Lower leg skin (tissue), 4 donors: Measurements from ENCODE around the gene CTNNA2. TPM values are rescaled to one million over a fixed set of nuclear protein-coding genes. Genes with fewer than 3 reads are reported as not detected.

Source experiments
- DNase-seq, 2 donors: peaks; one replicate each; pipeline ENCODE4 v3.0.0-alpha.2; 2019; ENCODE audit warnings: low spot score in 2 of 2
- H3K4me3 ChIP-seq: fragments of 200-600 bp; sonication (generic); 2 replicates; pipeline ENCODE4 v1.5.1; 2017; ENCODE audit warnings: mild to moderate bottlenecking, low read depth; ENCODE audit not compliant: poor library complexity, severe bottlenecking
- CTCF ChIP-seq, 3 donors: fragments of 450-650 bp; IDR thresholded peaks; one replicate each; pipeline ENCODE4 v1.5.1; 2016; ENCODE audit warnings: antibody characterized with exemption in 3 of 3, mild to moderate bottlenecking in 3 of 3, moderate library complexity in 2 of 3
- POLR2A ChIP-seq, 2 donors: fragments of 450-650 bp; IDR thresholded peaks; one replicate each; pipeline ENCODE4 v1.6.1; 2016 to 2017; ENCODE audit warnings: antibody characterized with exemption in 2 of 2, mild to moderate bottlenecking in 1 of 2, moderate library complexity in 1 of 2
- WGBS, 2 donors: methylation state at CpG; one replicate each; pipeline ENCODE4 v1.1.5; 2018; 5-methylcytosine and 5-hydroxymethylcytosine counted together
- intact Hi-C: fragments of 100-400 bp; cut with DNase I; formaldehyde crosslinking; loops from one replicate; pipeline ENCODE4 v1.15.0; 2023; ENCODE audit warnings: low total_unique reads
- total RNA-seq, 4 donors: library from RNA; depleted of rRNA; stranded (reverse); fragments of >200 nt; gene quantifications; one replicate each; pipeline ENCODE4 v1.1.0, GENCODE V29; 2016

The CTNNA2 gene
- total RNA-seq, 4 donors from 2014 or later: not detected

- TF ChIP-seq POLR2A (IDR thresholded peaks at IDR 0.05) (no peak), CTCF (IDR thresholded peaks at IDR 0.05) (no peak)
- no peak overlapping the region for H3K4me3 ChIP-seq
- intact Hi-C loops: no loop called here
- 80 to 84% methylated on average over 5 of the region's 5 CpGs for WGBS, 2 donors
- no peak for DNase-seq
These were observed 106.6 kb downstream of the CTNNA2 start for GRCh38 chr2:79619442-79619841.

GRCh38 chr2:79619976-79620375, 107.1 kb downstream of the CTNNA2 start:
- TF ChIP-seq POLR2A (IDR thresholded peaks at IDR 0.05): no peak
- TF ChIP-seq CTCF (IDR thresholded peaks at IDR 0.05): no peak
- WGBS, 2 donors: 85 to 86% methylated on average over 2 of the region's 2 CpGs
- intact Hi-C loops: no loop called here
- no peak overlapping the region for H3K4me3 ChIP-seq
- DNase-seq: no peak

DNA sequence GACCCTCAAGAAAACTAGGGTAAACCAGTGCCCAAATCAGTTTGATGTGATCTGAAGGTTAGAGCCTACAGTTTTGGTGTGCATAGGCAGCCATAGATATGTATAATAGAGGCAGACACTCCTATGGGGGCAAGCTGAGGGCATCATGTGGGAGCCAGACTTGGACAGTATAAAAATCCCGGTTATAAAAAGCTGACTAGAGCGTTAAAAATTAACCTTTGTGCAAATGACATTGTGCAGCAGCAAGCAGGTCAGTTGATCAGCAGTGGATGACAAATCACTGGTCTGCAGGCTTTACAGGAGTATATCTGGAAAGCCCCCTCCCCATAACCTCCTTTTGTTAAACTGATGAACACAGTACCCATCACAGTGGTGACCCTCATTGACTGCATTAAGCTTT, 107.8 kb downstream of the CTNNA2 start:
- H3K4me3 ChIP-seq: no peak overlapping the region
- WGBS, 2 donors: 86 to 98% methylated on average over 2 of the region's 2 CpGs
- DNase-seq: no peak
- intact Hi-C loops: no loop called here
- TF ChIP-seq CTCF (IDR thresholded peaks at IDR 0.05) (no peak), POLR2A (IDR thresholded peaks at IDR 0.05) (no peak)

- no peak overlapping the region for H3K4me3 ChIP-seq
- 84 to 86% methylated on average over 6 of the region's 6 CpGs for WGBS, 2 donors
- no peak for TF ChIP-seq POLR2A (IDR thresholded peaks at IDR 0.05)
- DNase-seq: no peak
- intact Hi-C loops: no loop called here
These were observed 108.4 kb downstream of the CTNNA2 start for GRCh38 chr2:79621252-79621651.

- no peak overlapping the region for H3K4me3 ChIP-seq
- TF ChIP-seq CTCF (IDR thresholded peaks at IDR 0.05) (no peak), POLR2A (IDR thresholded peaks at IDR 0.05) (no peak)
- intact Hi-C loops: no loop called here
- no peak for DNase-seq
- 80 to 95% methylated on average over 1 of the region's 1 CpG for WGBS, 2 donors
These were observed 108.9 kb downstream of the CTNNA2 start for GRCh38 chr2:79621755-79622154.

DNA sequence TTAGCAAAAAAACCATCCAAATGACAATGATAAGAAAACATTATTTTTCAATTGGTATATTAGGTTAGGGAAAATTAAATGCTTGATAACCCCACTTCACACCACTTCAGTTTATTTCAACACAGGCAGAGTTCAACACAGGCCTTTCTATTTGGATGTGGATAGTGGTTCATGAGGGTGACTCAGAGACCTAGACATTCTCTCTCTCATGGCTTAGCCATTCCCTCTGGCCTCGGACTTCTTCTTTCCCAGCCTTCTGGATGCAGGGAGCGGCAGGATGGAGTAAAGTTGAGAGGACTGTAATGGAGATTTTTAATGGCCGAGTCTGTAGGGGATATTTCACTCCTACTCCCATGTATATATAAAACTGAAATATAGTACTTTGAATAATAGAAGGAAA, 109.7 kb downstream of the CTNNA2 start:
- intact Hi-C loops: no loop called here
- no peak overlapping the region for H3K4me3 ChIP-seq
- 81% methylated on average over 3 of the region's 3 CpGs for WGBS, 2 donors
- TF ChIP-seq CTCF (IDR thresholded peaks at IDR 0.05) (no peak), POLR2A (IDR thresholded peaks at IDR 0.05) (no peak)
- no peak for DNase-seq
